ENCODE measurements around the gene TMSB4X. TPM values are rescaled to one million over a fixed set of nuclear protein-coding genes. Genes with fewer than 3 reads are reported as not detected.

TMSB4X gene
- total RNA-seq, 4 donors from 2014 or later: 3,003 to 8,971 (median 6,474) TPM

DNA sequence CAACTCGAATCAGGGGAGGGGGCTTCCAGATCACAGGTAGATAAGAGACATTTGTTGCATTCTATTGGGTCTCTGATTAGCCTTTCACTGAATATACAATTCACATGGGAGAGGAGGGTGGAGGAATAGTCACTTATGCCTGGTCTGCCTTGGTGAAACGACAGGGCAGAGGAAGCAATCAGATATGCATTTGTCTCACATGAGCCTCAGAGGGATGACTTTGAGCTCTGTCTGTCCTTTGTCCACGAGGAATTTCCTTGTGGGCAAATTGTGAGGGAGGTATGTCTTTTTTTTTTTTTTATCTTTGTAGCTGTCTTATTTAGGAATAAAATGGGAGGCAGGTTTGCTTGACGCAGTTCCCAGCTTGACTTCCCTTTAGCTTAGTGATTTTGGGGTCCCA lies 28.5 kb upstream of the TMSB4X start:
- TF ChIP-seq CTCF (IDR thresholded peaks at IDR 0.05; ENCODE audit: low read depth): no peak

- no peak for TF ChIP-seq CTCF (IDR thresholded peaks at IDR 0.05; ENCODE audit: low read depth)
Measured at GRCh38 chrX:12946838-12947544, 27.9 kb upstream of the TMSB4X start.

DNA sequence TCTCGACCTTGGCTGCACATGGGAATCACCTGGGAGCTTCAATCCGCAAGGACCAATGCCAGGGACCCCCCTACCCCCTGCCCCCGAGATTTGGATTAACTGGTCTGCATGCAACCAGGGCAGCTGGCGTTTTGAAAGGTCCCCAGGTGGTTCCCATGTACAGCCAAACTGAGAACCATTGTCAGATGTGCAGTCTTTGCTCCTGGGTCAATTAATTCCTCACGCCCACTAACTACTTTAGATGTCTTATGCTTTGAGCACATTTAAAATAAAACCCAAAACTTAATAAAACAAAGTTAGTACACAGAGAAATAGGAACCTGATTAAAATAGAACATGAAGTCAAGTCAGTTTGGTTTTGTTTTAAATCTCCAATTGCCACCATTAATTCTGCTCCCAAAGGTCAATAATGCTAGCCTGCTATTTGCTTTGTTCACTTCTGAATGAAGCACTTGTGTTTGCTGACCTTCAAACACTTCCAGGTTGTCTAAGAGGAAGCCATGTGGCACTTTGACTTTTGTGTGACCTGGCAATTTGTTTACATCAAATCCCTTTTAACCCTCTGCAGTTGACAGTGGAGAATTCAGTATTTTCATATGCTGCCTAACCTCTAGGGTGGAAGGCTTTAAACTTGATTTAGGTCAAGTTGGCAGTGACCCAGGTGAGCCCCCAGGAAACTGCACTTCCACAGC lies 27.2 kb upstream of the TMSB4X start:
- no peak for TF ChIP-seq CTCF (IDR thresholded peaks at IDR 0.05; ENCODE audit: low read depth)

GRCh38 chrX:12948495-12948894 lies 26.4 kb upstream of the TMSB4X start:
- no peak for TF ChIP-seq CTCF (IDR thresholded peaks at IDR 0.05; ENCODE audit: low read depth)

GRCh38 chrX:12949205-12949926 lies 25.5 kb upstream of the TMSB4X start:
- TF ChIP-seq CTCF (IDR thresholded peaks at IDR 0.05; ENCODE audit: low read depth): no peak

DNA sequence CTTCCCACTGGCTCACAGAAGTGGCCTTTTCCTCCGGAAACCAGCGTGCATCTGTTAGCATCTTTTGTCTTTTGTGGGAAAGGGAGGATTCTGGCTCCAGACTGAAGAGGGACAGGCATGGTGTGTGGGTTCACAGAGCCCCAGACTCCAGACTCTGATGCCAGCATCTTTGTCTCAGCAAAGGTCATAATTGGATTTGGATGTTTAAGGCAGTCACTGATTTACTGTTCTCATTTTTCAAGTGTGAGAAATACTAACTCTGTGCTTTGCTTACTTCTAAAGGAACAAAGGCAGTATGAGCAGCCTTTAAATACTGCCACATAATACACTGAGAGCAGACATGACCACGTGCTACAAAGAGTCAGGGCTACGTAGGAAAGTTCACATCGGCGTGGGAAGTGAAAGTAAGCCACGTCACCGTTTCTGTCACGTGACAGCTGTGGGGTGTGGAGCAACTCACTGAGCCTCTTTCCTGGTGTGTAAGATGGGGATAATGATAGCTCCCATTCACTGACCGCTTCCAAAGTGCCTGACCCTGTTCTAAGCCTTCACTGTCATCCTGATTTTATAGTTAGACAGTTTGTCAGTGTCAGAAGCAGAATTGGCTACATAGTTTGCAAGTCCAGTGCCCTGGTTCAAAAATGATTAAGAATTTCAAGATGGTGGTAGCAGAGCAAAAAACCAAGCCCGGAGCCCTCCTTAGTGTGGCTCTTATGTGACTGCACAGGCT lies 24.8 kb upstream of the TMSB4X start:
- no peak for TF ChIP-seq CTCF (IDR thresholded peaks at IDR 0.05; ENCODE audit: low read depth)

All from subcutaneous adipose tissue (tissue), 4 donors.